Muscle layer of duodenum (tissue), 2 donors: ENCODE data around the gene GPR68.
"Not testable (repeated sequence)": the region's sequence is repeated elsewhere in the genome, so short reads cannot be mapped to it uniquely, and the experiment has no call there.

ENCODE experiments used
- H3K27ac ChIP-seq: one replicate; pipeline ENCODE4 v1.7.0; 2013; ENCODE audit warnings: mild to moderate bottlenecking, low read length
- H3K27me3 ChIP-seq: one replicate; pipeline ENCODE4 v1.7.0; 2013; ENCODE audit warnings: low read depth, mild to moderate bottlenecking, control low read depth, low read length
- H3K36me3 ChIP-seq, 2 donors: one replicate each; pipeline ENCODE4 v1.7.0; 2013; ENCODE audit warnings: low read length in 2 of 2, control low read depth in 1 of 2, mild to moderate bottlenecking in 1 of 2; ENCODE audit not compliant: insufficient read depth in 2 of 2, control insufficient read depth in 1 of 2
- H3K4me1 ChIP-seq, 2 donors: one replicate each; pipeline ENCODE4 v1.7.0; 2013; ENCODE audit warnings: low read length in 2 of 2, mild to moderate bottlenecking in 2 of 2, control low read depth in 1 of 2, moderate library complexity in 1 of 2; ENCODE audit not compliant: insufficient read depth in 2 of 2, control insufficient read depth in 1 of 2
- H3K4me3 ChIP-seq, 2 donors: one replicate each; pipeline ENCODE4 v1.7.0; 2013; ENCODE audit warnings: low read length in 2 of 2, low read depth in 1 of 2, mild to moderate bottlenecking in 1 of 2
- H3K9me3 ChIP-seq, 2 donors: one replicate each; pipeline ENCODE4 v1.7.0; 2013; ENCODE audit warnings: low read length in 2 of 2, control low read depth in 1 of 2, mild to moderate bottlenecking in 1 of 2; ENCODE audit not compliant: control insufficient read depth in 1 of 2
- donor health status: healthy.

GPR68 gene

DNA sequence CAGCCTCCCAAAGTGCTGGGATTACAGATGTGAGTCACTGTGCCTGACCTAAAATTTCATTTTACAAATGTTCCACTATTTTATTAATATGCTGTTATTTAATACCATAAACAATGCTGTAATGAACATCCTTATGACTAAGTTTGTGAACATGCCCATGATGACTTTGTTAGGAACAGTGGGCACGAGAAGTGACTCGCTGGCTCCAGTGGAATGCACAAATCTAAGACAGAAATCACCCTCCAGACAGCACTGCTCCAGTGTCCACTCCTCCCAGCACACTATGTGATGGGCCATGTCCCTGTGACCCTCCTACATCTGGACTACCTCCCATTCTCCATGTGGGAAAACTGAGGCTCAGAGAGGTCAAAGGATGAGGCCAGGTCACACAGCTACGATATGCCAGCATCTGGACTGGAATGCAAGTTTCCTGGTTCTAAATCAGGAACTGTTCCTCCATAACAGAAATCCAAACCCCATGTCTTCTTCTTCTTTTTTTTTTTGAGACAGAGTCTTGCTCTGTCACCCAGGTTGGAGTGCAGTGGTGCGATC lies 57.9 kb downstream of the GPR68 start:
- peaks cover 0 to 3% of the 10 kb centered on the region in 2 donors for H3K4me1 ChIP-seq
- no peaks in the 10 kb centered on the region for H3K27me3 ChIP-seq
- peaks cover 51 to 56% of the 10 kb centered on the region in 2 donors for H3K36me3 ChIP-seq
- no peak overlapping the region for H3K27ac ChIP-seq
- no peak overlapping the region for H3K4me3 ChIP-seq
- H3K9me3 ChIP-seq, result no peaks in the 10 kb centered on the region

DNA sequence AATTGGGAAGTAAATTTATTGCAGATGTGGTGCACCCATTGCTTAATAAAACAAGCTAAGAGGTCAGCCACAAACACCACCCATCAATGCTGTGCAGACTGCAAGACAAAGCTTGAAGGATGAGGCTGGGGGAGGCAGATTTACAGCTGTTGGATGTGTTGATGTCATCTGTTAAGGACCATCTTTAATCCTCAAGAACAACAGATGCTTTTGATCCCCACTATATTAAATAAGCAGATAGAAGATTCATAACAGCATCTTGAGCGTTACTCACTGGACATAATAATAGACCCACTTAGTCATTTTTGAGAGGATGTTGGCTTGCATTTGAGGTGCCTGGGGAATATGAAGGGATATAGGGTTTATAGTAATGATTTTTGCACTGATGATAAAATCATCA lies 58.8 kb downstream of the GPR68 start:
- no peak overlapping the region for H3K27ac ChIP-seq
- no peak overlapping the region for H3K4me3 ChIP-seq
- peaks cover 50 to 56% of the 10 kb centered on the region in 2 donors for H3K36me3 ChIP-seq
- H3K27me3 ChIP-seq, result no peaks in the 10 kb centered on the region
- no peaks in the 10 kb centered on the region for H3K9me3 ChIP-seq
- H3K4me1 ChIP-seq, result peaks cover 0 to 3% of the 10 kb centered on the region in 2 donors

DNA sequence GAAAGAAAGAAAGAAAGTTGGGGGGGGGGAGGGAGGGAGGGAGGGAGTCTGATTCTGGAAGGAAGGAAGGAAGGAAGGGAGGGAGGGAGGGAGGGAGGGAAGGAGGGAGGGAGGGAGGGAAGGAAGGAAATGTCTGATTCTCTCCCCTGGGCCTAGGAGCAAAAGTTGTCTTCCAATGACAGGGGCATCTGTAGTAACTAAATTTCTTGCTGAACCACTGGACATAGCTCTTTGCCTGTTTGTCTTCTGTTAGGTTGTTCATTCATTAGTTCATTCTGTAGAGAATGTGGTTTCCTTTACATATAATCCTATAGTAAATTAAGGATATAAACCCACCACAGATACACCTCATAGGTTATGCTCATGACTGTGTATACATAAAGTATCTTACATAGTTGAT lies 59.9 kb downstream of the GPR68 start:
- Histone ChIP-seq H3K36me3 (peaks cover 43 to 49% of the 10 kb centered on the region in 2 donors), H3K9me3 (no peaks in the 10 kb centered on the region), H3K4me1 (peaks cover 0 to 3% of the 10 kb centered on the region in 2 donors), H3K27me3 (no peaks in the 10 kb centered on the region), H3K27ac (no peak overlapping the region), H3K4me3 (no peak overlapping the region)

DNA sequence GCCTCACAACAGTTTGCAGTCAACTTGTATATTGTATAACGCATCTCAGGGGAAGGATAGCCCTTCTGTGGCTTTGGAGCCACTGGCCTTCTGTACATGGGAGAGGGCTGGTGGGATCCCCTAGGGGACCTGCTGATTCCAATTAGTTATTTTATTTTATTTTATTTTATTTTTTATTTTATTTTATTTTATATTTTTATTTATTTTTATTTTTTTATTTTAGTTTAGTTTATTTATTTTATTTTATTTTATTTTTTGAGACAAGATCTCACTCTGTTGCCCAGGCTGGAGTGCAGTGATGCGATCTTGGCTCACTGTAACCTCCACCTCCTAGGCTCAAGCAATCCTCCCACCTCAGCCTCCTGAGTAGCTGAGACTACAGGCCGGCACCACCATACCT lies 61.8 kb downstream of the GPR68 start:
- H3K9me3 ChIP-seq, H3K27ac ChIP-seq, H3K4me3 ChIP-seq, H3K4me1 ChIP-seq, H3K27me3 ChIP-seq: not testable (repeated sequence)
- H3K36me3 ChIP-seq, result peaks cover 33 to 35% of the 10 kb centered on the region in 2 donors
